PC-3 (cell line): ENCODE data around the gene ADGRG3.

Experiments
- EZH2 ChIP-seq: fragments of 300-600 bp; sonication (generic); IDR thresholded peaks from one replicate; pipeline ENCODE4 v1.6.1; 2017; ENCODE audit warnings: antibody characterized with exemption, mild to moderate bottlenecking, low read length; ENCODE audit not compliant: unreplicated experiment
- EZH2phosphoT487 ChIP-seq: fragments of 300-600 bp; sonication (generic); IDR thresholded peaks from 2 replicates; pipeline ENCODE4 v1.6.1; 2018; ENCODE audit warnings: mild to moderate bottlenecking, antibody characterized with exemption, low read length, borderline replicate concordance
- TF ChIP-seq, protein P1 (sequence below): fragments of 300-600 bp; sonication (generic); conservative IDR thresholded peaks from 2 replicates; pipeline ENCODE4 v1.5.1; 2017; ENCODE audit warnings: antibody characterized with exemption, low read depth, mild to moderate bottlenecking, low read length

DNA sequence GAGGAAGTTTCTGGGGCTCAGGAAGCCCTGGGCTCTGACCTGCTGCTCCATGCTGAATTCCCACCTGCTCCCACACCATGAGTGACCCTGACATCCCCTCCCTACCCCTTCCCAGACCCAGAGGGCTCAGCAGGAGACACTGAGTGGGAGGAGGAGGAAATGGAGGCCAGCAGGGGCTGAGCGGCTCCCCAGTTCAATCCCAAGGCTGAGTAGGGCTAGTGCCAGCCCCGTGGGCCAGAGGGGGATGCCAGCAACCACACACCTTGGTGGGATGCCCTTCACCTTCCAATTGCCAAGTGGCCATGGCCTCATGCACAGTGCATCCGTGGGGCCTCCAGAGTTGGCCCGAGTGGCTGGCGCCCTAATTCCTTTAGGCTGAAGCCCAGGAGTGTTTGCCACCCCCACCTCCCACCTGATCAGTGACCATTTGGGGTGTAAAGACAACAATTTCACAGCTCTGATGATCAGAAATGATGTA lies 1.0 kb upstream of the ADGRG3 start:
- TF ChIP-seq, protein P1, sequence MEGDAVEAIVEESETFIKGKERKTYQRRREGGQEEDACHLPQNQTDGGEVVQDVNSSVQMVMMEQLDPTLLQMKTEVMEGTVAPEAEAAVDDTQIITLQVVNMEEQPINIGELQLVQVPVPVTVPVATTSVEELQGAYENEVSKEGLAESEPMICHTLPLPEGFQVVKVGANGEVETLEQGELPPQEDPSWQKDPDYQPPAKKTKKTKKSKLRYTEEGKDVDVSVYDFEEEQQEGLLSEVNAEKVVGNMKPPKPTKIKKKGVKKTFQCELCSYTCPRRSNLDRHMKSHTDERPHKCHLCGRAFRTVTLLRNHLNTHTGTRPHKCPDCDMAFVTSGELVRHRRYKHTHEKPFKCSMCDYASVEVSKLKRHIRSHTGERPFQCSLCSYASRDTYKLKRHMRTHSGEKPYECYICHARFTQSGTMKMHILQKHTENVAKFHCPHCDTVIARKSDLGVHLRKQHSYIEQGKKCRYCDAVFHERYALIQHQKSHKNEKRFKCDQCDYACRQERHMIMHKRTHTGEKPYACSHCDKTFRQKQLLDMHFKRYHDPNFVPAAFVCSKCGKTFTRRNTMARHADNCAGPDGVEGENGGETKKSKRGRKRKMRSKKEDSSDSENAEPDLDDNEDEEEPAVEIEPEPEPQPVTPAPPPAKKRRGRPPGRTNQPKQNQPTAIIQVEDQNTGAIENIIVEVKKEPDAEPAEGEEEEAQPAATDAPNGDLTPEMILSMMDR = no peak
- no peak for TF ChIP-seq EZH2phosphoT487
- no peak for TF ChIP-seq EZH2
